CD4-positive, alpha-beta T cell treated with Interleukin-15 for 4 hours (primary cell): ENCODE data around the gene FES.
"Not testable (repeated sequence)": the region's sequence is repeated elsewhere in the genome, so short reads cannot be mapped to it uniquely, and the experiment has no call there.

Source experiments
- DNase-seq: peaks from one replicate; pipeline ENCODE4 v3.0.0-alpha.2; 2020; ENCODE audit warnings: low spot score

The FES gene

DNA sequence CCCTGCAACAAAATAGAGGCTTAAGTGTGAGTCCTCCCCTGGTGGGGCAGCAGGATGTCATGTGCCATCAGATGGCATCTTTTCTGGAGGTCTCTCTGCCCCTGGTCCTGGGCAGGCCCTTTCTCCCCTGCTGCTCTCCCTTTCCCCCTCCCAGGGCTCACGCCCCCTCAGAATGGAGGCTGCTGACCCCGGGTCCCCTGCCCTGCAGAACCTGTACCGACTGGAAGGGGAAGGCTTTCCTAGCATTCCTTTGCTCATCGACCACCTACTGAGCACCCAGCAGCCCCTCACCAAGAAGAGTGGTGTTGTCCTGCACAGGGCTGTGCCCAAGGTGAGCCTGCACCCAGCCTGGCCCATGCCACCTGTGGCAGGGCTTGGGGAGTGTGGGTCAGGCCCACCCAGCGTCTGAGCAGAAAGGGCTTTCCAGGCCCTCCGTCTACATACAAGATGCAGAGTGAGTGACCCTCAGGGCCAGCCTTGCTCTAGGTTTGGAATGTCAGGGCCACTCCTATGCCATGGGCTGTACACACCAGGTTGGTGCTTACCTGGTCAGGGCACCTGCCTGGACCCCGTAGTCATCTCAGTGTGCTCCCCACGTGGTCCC is 7.1 kb downstream of the FES start:
- DNase-seq = no peak

DNA sequence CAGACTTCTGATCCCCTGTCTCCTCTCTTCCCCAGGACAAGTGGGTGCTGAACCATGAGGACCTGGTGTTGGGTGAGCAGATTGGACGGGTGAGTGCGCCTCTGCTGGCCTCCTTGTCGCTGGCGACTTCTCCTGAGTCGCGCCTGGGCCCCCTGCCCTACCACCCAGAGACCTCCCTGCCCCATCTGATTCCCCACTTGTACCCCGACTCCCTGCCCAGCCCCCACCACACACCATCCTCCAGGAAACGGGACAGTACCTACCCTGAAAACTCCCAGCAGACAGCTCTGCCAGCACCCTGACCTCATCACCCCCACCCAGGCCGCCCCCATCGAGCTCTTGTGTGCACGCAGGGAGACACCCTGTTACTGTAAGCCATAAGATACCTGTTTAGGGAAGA is 7.7 kb downstream of the FES start:
- DNase-seq = no peak

DNA sequence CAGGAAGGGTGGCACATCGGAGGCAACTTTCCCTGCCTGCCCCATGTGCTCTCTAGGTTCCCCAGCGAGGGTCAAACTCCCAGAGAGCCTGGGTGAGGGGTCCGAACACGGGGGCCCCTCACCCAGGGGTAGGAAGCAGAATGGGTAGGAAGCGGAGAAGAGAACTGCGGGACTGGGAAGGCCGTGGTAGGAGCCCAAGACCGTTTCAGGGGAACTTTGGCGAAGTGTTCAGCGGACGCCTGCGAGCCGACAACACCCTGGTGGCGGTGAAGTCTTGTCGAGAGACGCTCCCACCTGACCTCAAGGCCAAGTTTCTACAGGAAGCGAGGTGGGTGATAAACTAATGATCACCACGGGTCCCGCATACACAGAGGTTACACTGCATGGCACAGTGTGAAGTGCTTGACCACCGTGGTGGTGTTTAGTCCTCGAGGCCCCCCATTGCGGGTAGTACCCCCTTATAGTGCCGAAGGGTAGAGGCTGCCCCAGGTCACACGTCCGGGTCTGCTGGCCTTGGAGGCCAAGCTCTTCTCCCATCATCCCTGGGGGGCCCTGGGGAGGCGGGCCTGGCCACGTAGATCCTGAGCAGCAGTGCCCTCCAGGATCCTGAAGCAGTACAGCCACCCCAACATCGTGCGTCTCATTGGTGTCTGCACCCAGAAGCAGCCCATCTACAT is 8.3 kb downstream of the FES start:
- DNase-seq = no peak

DNA sequence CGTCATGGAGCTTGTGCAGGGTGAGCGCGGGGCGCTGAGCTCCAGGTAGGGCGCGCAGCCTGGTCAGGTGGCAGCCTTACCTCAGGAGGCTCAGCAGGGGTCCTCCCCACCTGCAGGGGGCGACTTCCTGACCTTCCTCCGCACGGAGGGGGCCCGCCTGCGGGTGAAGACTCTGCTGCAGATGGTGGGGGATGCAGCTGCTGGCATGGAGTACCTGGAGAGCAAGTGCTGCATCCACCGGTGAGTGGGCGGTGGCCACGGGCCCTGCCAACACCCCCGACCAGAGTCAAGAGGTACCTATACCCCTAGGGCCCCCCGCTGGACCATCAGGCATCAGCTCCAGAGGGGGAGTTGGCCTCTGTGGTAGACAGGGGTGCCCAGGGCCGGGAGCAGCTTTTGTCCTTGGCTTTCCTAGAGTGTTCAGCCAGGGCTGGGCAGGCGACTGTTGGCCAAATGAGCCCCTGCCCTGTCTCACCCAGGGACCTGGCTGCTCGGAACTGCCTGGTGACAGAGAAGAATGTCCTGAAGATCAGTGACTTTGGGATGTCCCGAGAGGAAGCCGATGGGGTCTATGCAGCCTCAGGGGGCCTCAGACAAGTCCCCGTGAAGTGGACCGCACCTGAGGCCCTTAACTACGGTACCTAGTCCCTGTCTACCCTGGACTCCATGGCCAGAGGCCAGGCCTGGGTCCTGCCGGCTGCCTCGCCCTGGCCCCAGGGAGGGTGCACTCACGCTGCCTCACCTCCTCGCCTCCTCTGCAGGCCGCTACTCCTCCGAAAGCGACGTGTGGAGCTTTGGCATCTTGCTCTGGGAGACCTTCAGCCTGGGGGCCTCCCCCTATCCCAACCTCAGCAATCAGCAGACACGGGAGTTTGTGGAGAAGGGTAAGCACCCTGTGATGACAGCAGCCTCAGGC is 9.1 kb downstream of the FES start:
- no peak for DNase-seq

DNA sequence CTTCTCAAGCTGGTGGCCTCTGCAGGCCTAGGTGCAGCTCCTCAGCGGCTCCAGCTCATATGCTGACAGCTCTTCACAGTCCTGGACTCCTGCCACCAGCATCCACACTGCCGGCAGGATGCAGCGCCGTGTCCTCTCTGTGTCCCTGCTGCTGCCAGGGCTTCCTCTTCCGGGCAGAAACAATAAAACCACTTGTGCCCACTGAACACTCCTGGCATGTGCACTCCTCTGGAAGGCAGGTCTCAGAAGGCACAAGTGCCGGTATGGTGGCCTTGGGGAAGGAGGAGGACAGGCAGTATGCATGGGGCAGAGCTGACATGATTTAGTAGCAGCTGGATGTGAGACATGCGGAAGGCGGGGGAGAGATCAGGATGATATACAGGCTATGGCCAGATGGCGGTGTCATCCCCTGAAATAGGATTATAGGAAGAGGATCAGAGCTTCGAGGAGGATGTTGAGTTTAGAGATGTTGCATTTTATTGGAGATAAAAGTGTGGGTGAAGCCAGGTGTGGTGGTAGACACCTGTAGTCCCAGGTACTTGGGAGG is 11.3 kb downstream of the FES start:
- DNase-seq = no peak

DNA sequence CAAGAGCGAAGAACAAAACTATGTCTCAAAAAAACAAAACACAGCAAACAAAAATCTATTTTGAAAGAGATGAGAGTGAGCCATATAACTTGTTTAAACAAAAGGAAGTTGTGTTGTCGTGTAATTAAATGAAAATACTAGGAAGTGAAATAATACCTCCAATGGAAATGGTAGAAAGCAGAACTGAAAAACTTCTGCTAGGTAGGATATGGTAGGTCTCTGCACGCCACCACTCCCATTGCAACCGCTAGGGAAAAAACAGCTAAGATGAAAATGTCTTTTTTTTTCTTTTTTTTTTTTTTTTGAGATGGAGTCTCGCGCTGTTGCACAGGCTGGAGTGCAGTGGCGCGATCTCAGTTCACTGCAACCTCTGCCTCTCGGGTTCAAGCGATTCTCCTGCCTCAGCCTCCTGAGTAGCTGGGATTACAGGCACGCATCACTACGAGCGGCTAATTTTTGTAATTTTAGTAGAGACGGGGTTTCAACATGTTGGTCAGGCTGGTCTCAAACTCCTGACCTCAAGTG is 12.9 kb downstream of the FES start:
- not testable (repeated sequence) for DNase-seq

DNA sequence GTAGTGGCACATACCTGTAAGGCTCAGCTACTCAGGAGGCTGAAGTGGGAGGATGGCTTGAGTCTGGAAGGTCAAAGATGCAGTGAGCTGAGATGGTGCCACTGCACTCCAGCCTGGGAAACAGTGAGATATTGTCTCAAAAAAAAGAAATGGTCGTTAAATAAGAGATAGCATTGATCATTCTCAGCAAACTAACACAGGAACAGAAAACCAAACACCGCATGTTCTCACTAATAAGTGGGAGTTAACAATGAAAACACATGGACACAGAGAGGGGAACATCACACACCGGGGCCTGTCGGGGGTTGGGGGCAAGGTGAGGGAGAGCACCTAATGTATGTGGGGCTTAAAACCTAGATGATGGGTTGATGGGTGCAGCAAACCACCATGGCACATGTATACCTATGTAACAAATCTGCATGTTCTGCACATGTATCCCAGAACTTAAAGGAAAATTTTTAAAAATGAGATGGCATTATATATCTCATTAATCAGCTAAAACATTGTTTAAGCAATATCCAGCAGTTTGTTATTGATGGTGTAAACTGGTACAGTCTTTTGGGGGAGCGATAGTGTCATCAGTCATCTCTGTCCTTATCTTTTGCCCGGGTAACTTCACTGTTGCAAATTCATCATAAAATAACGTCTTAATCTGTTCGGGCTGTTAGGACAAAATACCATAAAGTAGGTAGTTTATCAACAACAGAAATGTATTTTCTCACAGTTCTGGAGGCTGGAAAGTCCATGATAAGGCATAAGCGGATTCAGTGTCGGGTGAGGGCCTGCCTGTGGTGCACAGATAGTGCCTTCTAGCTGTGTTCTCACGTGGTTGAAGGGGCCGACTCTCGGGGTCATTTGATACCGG is 17.1 kb downstream of the FES start:
- no peak for DNase-seq

DNA sequence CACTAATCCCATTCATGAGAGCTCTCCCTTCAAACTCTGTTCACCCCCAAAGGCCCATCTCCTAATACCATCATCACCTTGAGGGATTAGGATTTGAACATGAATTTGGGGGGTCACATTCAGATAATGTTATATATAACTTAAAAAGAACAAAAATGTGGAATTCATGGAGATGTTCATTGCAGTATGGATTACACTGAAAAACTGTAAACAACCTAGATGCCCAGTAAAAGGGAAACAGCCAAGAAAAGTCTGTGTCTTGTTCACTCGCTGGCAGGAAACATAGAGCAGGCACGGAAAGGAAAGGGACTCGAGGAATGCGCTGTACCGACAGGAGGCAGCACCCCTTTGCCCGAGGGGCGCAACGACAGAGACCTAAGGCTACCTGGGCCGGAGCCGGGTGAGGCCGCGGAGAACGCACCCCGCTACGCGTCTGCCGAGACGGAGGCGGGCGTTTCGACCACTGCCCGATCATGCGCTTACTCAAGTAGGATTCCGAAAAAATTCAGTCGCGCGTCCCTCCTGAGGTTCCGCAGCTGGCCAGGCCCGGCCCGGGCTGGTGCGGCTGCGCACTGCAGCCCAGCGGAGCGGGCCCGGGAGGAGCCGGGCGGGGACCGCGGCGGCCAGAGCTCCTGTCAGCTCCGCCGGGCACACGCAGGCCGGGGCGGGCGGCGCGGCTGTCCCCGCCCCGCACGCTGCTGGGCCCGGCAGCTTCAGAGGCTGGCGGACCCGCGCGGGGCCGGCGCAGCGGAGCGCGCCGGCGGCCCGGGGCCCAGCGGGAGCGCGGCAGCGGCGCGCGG is 17.9 kb downstream of the FES start:
- DNase-seq = peak; percentile 70

DNA sequence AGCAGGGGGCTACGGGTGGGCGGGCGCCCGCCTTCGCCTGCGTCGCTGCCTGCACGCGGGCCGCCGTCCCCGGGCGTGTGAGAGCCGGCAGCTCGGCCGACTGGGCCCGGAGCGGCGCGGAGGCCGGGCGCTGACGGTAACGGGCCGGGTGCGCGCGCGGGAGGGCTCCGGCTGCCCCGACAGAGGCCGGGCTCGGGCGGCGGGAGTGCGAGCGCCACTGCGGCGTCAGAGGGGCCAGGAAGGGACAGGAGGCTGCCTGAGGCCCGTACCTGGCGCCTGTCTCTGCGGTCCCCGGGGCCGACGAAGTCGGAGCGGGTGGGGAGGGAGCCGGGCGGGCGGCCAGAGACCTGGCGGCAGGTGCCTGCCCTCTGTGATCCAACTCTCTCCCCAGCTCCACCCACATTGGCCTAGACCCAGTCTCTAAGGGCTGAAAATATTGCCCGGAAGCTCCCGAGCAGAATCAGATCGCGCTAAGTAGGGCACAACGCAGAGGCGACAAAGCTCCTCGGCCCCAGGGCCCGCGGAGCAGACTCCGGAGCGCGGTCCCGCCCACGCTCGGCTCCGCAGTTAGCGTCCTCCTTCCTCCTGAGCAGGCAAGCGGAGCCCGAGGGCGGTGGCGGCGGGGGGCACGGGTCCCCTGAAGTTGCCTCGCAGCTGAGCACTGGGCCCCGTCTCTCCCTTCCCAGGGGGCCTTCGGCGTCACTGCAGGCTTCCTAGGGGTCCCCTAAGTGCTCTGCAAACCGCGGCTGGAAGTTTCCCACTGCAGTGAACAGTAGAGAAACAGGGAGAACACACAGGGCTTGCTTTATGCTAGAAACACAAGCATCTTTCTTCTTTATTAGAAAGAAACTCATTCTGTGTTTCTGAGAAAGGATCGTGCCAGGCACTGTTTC is 18.8 kb downstream of the FES start, which contains the start of gene MAN2A2:
Gene MAN2A2, plus strand, starts transcription at position 463 of the 893 bp plus-strand sequence. CDS start 906 bp downstream, outside the sequence.
- peak; percentile 58 for DNase-seq

DNA sequence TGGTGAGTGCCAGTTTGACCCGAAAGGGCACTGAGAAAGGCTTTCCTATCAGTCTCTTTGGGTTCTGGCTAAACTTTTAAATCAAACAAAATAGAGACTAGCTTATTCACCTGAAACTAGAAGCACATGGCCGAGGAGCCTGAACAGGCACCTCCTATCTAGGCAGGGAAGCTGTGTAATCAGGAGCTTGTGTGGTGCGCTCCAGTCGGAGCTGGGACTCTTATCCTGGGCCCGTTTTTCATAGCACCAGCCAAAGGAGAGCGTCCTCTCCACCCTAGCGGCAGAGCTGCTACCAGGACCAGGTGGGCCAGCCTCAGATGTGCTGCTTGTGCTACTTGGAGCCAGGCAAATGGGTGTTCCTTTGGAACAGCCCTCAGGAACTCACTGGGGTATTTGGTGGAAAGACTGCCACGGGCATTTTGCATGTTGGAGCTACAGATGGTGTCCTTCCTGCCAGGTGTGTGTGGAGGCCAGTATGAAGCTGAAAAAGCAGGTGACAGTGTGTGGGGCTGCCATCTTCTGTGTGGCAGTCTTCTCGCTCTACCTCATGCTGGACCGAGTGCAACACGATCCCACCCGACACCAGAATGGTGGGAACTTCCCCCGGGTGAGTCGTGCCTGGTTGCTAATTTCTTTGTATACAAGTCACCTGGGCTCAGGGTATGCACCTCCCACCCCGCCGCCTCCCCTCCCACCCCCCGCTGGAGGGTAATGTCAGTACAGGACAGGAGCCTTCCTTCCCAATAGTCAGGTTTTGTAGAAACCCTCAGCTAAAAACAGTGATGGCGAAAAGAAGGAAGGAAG is 19.6 kb downstream of the FES start:
- DNase-seq = no peak

DNA sequence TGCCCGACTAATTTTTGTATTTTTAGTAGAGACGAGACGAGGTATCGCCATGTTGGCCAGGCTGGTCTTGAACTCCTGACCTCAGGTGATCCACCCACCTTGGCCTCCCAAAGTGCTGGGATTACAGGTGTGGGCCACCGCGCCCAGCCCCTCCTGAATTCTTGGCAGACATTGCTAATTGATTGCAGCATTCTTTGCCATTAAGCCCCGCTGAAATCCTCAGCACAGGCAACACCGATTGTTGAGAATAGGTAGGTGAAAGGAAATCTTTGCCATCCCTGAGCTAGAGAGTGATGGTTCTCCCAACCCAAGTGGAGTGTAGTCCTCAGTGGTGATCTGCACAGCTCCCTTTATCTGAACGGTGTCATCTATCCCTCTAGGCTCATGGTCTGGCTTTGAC is 20.4 kb downstream of the FES start:
- no peak for DNase-seq

DNA sequence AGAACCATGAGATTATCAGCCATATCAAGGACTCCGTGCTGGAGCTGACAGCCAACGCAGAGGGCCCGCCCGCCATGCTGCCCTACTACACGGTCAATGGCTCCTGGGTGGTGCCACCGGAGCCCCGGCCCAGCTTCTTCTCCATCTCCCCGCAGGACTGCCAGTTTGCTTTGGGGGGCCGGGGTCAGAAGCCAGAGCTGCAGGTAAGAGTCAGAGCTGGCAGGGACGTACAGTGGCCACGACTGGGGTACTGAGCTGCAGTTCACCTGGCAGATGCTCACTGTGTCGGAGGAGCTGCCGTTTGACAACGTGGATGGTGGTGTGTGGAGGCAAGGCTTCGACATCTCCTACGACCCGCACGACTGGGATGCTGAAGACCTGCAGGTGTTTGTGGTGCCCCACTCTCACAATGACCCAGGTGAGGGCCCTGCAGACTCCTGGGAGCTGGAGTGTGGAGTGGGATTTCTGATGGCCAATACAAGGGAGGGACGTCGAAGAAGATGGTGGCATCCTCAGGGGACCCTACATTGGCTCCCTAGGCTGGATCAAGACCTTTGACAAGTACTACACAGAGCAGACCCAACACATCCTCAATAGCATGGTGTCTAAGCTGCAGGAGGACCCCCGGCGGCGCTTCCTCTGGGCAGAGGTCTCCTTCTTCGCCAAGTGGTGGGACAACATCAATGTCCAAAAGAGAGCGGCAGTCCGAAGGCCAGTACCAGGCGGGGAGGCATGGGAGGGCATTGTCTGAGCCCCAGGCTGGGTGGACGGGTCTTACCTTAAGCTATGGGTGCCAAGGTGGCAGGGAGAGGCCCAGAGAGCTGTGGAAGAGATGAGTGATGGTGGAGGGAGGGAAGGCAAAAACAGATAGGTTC is 21.2 kb downstream of the FES start:
- no peak for DNase-seq

DNA sequence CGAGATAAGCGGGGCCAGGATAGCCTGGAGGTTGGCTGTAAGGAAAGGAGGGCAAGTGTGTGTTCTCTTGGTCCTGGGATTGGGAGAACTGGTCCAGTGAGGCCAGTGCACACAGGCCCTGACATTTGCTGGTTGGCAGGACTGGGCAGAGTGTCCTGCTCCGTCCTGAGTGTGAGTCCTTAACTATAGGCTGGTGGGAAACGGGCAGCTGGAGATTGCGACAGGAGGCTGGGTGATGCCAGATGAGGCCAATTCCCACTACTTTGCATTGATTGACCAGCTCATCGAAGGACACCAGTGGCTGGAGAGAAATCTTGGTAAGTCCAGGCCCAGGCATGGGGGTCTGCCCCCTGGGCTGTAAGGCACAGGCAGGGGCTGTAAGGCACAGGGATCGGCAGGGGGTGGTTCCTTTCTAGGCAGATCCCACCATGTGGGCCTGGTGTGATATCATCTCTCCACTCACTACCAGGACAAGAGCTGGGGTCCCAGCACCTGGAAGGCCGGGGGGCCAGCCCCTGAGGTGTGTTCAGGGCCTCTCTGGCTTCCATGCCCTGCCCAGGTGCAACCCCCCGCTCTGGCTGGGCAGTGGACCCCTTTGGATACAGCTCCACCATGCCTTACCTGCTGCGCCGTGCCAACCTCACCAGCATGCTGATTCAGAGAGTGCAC is 22.0 kb downstream of the FES start:
- no peak for DNase-seq

DNA sequence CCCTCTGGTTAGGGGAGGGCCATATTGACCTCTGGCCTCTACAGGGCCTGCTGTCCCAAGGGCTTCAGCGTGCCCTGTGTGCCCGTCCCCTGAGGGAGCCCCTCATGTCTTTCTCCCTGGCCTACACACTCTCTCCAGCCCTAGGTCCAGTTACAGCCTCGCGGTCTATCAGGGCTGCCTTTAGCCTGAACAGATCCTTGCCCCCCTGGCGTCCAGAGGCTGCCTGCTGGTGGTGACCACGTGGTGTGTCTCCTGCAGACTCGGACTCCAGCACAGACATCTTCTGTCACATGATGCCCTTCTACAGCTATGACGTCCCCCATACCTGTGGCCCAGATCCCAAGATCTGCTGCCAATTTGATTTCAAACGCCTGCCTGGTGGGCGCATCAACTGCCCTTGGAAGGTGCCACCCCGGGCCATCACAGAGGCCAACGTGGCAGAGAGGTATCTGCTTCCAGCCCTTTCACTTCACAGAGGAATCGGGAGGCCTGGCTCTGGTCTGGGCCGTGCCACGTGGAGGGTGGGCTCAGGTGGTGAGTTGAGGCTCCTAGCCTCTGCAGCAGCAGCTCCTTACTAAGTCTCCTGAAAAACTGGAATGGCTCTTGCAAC is 22.9 kb downstream of the FES start:
- no peak for DNase-seq

DNA sequence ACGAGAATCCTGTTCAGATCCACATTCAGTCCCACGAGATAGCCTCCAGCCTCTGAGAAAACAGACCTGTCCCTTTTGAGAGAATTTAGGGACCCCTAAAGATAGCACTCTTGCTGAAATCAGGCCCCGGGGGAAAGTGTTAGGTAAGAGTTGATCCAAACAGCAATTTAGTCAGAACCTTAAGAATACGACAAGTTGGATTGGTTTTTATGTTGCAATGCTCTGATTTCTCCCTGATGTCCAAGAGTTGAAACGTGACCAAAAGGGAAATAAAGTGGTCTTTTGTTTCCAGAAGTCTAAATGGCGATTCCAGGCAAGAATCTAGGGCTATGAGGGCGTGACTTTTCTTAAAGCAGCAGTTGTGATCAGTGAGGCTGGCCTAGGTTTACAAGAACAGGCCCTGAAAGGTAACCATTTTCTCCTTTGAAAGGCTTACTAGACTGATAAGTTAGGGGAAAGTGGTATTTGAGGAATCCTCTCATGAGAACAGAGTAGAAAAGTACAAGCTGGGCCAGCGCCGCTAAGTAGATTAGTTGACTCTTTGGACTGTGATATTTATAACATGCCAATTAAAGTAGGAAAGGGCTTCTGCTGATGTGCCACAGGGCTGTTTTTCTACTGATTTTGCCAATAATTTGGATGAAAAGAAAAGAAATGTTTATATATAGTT is 23.7 kb downstream of the FES start:
- no peak for DNase-seq

DNA sequence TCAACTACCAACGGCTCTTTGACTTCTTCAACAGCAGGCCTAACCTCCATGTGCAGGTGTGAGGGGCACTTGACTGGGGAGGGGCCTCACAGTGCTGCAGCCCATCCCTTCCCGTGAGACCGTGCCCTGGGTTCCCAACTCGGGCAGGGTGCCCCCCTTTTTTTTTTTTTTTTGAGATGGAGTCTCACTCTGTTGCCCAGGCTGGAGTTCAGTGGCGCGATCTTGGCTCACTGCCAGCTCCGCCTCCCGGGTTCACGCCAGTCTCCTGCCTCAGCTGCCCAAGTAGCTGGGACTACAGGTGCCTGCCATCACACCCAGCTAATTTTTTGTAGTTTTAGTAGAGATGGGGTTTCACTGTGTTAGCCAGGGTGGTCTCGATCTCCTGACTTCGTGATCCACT is 25.1 kb downstream of the FES start:
- DNase-seq = not testable (repeated sequence)
